ENCODE data around the gene HHIP. TPM values are rescaled to one million over a fixed set of nuclear protein-coding genes. Genes with fewer than 3 reads are reported as not detected.

The HHIP gene
- polyA plus RNA-seq, 2 donors, result not detected

GRCh38 chr4:144733566-144733965, 87.6 kb downstream of the HHIP start:
- no peak overlapping the region for H3K4me3 ChIP-seq (ENCODE audit: low read depth in 1 of 2, low read length in 2 of 2)
- H3K9me3 ChIP-seq (ENCODE audit: control insufficient read depth in 2 of 2, insufficient read depth in 1 of 2, low read depth in 1 of 2, low read length in 1 of 2), result no peaks in the 10 kb centered on the region
- no peaks in the 10 kb centered on the region for H3K36me3 ChIP-seq (ENCODE audit: control insufficient read depth in 2 of 2, insufficient read depth in 2 of 2, low read length in 1 of 2)
- H3K27ac ChIP-seq (ENCODE audit: low read depth in 2 of 2, low read length in 1 of 2), result no peak overlapping the region
- no peaks in the 10 kb centered on the region for H3K4me1 ChIP-seq (ENCODE audit: control insufficient read depth in 2 of 2, insufficient read depth in 2 of 2, low read length in 1 of 2)
- WGBS, 2 donors, result 71 to 85% methylated on average over 2 of the region's 2 CpGs
- no peaks in the 10 kb centered on the region for H3K27me3 ChIP-seq (ENCODE audit: control insufficient read depth in 1 of 2, insufficient read depth in 2 of 2, low read length in 2 of 2)

GRCh38 chr4:144734522-144734921, 88.6 kb downstream of the HHIP start:
- no peaks in the 10 kb centered on the region for H3K9me3 ChIP-seq (ENCODE audit: control insufficient read depth in 2 of 2, insufficient read depth in 1 of 2, low read depth in 1 of 2, low read length in 1 of 2)
- no peaks in the 10 kb centered on the region for H3K36me3 ChIP-seq (ENCODE audit: control insufficient read depth in 2 of 2, insufficient read depth in 2 of 2, low read length in 1 of 2)
- H3K4me3 ChIP-seq (ENCODE audit: low read depth in 1 of 2, low read length in 2 of 2), result no peak overlapping the region
- no peaks in the 10 kb centered on the region for H3K4me1 ChIP-seq (ENCODE audit: control insufficient read depth in 2 of 2, insufficient read depth in 2 of 2, low read length in 1 of 2)
- no peaks in the 10 kb centered on the region for H3K27me3 ChIP-seq (ENCODE audit: control insufficient read depth in 1 of 2, insufficient read depth in 2 of 2, low read length in 2 of 2)
- WGBS, 2 donors, result 23 to 40% methylated on average over 4 of the region's 4 CpGs
- no peak overlapping the region for H3K27ac ChIP-seq (ENCODE audit: low read depth in 2 of 2, low read length in 1 of 2)

DNA sequence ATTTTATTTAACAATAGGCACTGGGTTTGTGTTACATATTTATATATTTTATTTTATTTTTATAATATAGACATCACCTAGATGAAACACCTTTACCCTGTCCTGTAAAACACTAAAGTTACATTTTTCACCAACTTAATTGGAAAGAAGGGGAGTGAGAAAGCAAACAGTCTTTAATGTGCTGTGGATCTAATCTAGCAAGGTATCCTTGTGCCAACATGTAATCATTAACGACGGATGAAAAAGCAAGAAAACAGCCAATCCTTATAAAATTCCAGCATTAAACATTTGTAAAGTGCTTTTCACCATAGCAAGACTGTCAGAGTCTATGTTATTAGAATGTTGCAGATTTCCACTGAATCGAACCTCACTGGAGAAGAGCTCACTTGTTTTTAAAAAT, 92.7 kb downstream of the HHIP start:
- Histone ChIP-seq H3K36me3 (ENCODE audit: control insufficient read depth in 2 of 2, insufficient read depth in 2 of 2, low read length in 1 of 2) (no peaks in the 10 kb centered on the region), H3K4me3 (ENCODE audit: low read depth in 1 of 2, low read length in 2 of 2) (no peak overlapping the region), H3K27me3 (ENCODE audit: control insufficient read depth in 1 of 2, insufficient read depth in 2 of 2, low read length in 2 of 2) (no peaks in the 10 kb centered on the region), H3K4me1 (ENCODE audit: control insufficient read depth in 2 of 2, insufficient read depth in 2 of 2, low read length in 1 of 2) (no peaks in the 10 kb centered on the region), H3K27ac (ENCODE audit: low read depth in 2 of 2, low read length in 1 of 2) (no peak overlapping the region), H3K9me3 (ENCODE audit: control insufficient read depth in 2 of 2, insufficient read depth in 1 of 2, low read depth in 1 of 2, low read length in 1 of 2) (no peaks in the 10 kb centered on the region)
- 41 to 54% methylated on average over 3 of the region's 3 CpGs for WGBS, 2 donors

- no peaks in the 10 kb centered on the region for H3K4me1 ChIP-seq (ENCODE audit: control insufficient read depth in 2 of 2, insufficient read depth in 2 of 2, low read length in 1 of 2)
- no peaks in the 10 kb centered on the region for H3K27me3 ChIP-seq (ENCODE audit: control insufficient read depth in 1 of 2, insufficient read depth in 2 of 2, low read length in 2 of 2)
- no peak overlapping the region for H3K4me3 ChIP-seq (ENCODE audit: low read depth in 1 of 2, low read length in 2 of 2)
- H3K36me3 ChIP-seq (ENCODE audit: control insufficient read depth in 2 of 2, insufficient read depth in 2 of 2, low read length in 1 of 2), result no peaks in the 10 kb centered on the region
- no peak overlapping the region for H3K27ac ChIP-seq (ENCODE audit: low read depth in 2 of 2, low read length in 1 of 2)
- no peaks in the 10 kb centered on the region for H3K9me3 ChIP-seq (ENCODE audit: control insufficient read depth in 2 of 2, insufficient read depth in 1 of 2, low read depth in 1 of 2, low read length in 1 of 2)
Observed at GRCh38 chr4:144739511-144740033, 93.6 kb downstream of the HHIP start.

- no peaks in the 10 kb centered on the region for H3K9me3 ChIP-seq (ENCODE audit: control insufficient read depth in 2 of 2, insufficient read depth in 1 of 2, low read depth in 1 of 2, low read length in 1 of 2)
- no peak overlapping the region for H3K27ac ChIP-seq (ENCODE audit: low read depth in 2 of 2, low read length in 1 of 2)
- H3K27me3 ChIP-seq (ENCODE audit: control insufficient read depth in 1 of 2, insufficient read depth in 2 of 2, low read length in 2 of 2), result no peaks in the 10 kb centered on the region
- H3K36me3 ChIP-seq (ENCODE audit: control insufficient read depth in 2 of 2, insufficient read depth in 2 of 2, low read length in 1 of 2), result no peaks in the 10 kb centered on the region
- no peak overlapping the region for H3K4me3 ChIP-seq (ENCODE audit: low read depth in 1 of 2, low read length in 2 of 2)
- H3K4me1 ChIP-seq (ENCODE audit: control insufficient read depth in 2 of 2, insufficient read depth in 2 of 2, low read length in 1 of 2), result no peaks in the 10 kb centered on the region
- WGBS, 2 donors, result 47 to 48% methylated on average over 1 of the region's 1 CpG
Observed at GRCh38 chr4:144740316-144740715, 94.4 kb downstream of the HHIP start.

DNA sequence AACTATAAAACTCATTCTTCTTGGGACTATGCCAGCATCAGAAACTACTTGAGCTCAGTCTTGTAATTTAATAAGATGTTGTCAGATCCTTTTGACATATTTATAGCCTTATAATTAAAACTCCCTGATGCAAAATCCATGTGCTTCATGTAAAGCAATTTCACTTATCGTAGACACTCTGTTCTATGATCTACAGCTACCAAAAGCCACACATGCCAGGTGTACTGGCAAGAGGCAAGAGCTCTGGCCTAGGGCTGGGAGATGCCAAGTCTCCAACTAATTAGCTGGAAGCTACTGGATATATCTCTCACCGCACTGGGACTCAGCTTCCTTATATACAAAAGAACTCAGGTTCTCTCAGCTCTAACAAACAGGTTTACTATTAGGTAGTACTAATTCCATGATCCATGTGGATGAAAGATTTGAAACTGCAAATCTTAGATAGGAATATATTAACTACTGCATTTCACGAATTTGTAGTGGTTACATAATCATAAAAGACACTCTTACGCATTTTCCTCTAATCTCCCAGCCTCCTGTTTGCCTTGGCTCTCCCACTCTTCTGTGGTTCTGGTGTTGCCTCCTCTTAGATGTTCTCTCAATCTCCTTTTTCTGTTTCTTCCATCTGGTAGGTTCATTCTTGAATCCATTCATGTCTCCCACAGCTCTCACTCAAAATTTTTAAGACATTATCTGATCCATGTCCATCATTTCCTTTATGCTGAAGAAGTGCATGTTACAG, 103.0 kb downstream of the HHIP start:
- 61% methylated on average over 4 of the region's 4 CpGs for WGBS, 2 donors
- H3K9me3 ChIP-seq (ENCODE audit: control insufficient read depth in 2 of 2, insufficient read depth in 1 of 2, low read depth in 1 of 2, low read length in 1 of 2), result no peaks in the 10 kb centered on the region
- no peak overlapping the region for H3K27ac ChIP-seq (ENCODE audit: low read depth in 2 of 2, low read length in 1 of 2)
- H3K27me3 ChIP-seq (ENCODE audit: control insufficient read depth in 1 of 2, insufficient read depth in 2 of 2, low read length in 2 of 2), result no peaks in the 10 kb centered on the region
- H3K4me1 ChIP-seq (ENCODE audit: control insufficient read depth in 2 of 2, insufficient read depth in 2 of 2, low read length in 1 of 2), result no peaks in the 10 kb centered on the region
- no peak overlapping the region for H3K4me3 ChIP-seq (ENCODE audit: low read depth in 1 of 2, low read length in 2 of 2)
- H3K36me3 ChIP-seq (ENCODE audit: control insufficient read depth in 2 of 2, insufficient read depth in 2 of 2, low read length in 1 of 2), result no peaks in the 10 kb centered on the region

- 41 to 45% methylated on average over 2 of the region's 2 CpGs for WGBS, 2 donors
- no peaks in the 10 kb centered on the region for H3K27me3 ChIP-seq (ENCODE audit: control insufficient read depth in 1 of 2, insufficient read depth in 2 of 2, low read length in 2 of 2)
- H3K9me3 ChIP-seq (ENCODE audit: control insufficient read depth in 2 of 2, insufficient read depth in 1 of 2, low read depth in 1 of 2, low read length in 1 of 2), result no peaks in the 10 kb centered on the region
- no peaks in the 10 kb centered on the region for H3K36me3 ChIP-seq (ENCODE audit: control insufficient read depth in 2 of 2, insufficient read depth in 2 of 2, low read length in 1 of 2)
- no peak overlapping the region for H3K27ac ChIP-seq (ENCODE audit: low read depth in 2 of 2, low read length in 1 of 2)
- no peak overlapping the region for H3K4me3 ChIP-seq (ENCODE audit: low read depth in 1 of 2, low read length in 2 of 2)
- no peaks in the 10 kb centered on the region for H3K4me1 ChIP-seq (ENCODE audit: control insufficient read depth in 2 of 2, insufficient read depth in 2 of 2, low read length in 1 of 2)
Observed at GRCh38 chr4:144750348-144750747, 104.4 kb downstream of the HHIP start.

DNA sequence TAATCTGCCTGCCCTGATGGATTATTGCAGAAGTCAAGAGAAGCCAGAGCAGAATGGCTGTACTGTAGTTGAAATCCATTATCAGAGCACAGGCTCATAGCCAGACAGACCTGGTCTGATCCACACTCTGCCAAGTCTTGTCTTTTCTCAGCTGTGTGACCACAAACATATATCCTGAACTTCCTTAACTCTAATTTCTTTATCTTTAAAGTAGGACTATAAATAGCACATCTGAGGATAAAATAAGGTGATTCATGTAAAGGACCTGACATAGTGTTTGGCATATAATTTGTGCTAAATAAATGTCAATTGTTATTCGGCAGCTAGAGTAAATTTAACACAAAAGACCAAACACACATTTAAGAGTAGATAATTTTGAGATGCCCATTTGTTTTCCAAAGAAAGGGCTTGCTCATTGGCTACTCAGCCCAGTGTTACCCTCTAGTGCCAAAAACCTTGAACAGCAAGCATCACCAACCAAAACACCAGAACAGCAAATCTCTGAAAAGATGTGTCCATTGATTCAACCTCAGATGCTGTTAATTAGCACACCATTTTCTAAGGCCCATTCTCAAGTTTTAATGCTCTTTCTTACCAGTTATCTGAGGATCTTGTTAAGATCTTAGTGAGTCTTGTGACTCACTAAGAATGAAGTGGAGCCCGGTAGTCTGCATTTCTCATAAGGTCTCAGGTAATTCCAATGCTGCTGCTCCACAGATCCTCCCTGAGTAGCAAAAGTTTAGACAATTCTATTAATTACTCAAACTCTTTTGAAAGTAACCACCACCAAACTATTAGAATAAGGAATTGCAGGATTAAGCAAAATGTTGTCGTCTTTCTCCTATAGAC, 108.8 kb downstream of the HHIP start:
- Histone ChIP-seq H3K27ac (ENCODE audit: low read depth in 2 of 2, low read length in 1 of 2) (no peak overlapping the region), H3K4me3 (ENCODE audit: low read depth in 1 of 2, low read length in 2 of 2) (no peak overlapping the region), H3K27me3 (ENCODE audit: control insufficient read depth in 1 of 2, insufficient read depth in 2 of 2, low read length in 2 of 2) (no peaks in the 10 kb centered on the region), H3K4me1 (ENCODE audit: control insufficient read depth in 2 of 2, insufficient read depth in 2 of 2, low read length in 1 of 2) (no peaks in the 10 kb centered on the region), H3K36me3 (ENCODE audit: control insufficient read depth in 2 of 2, insufficient read depth in 2 of 2, low read length in 1 of 2) (no peaks in the 10 kb centered on the region), H3K9me3 (ENCODE audit: control insufficient read depth in 2 of 2, insufficient read depth in 1 of 2, low read depth in 1 of 2, low read length in 1 of 2) (no peaks in the 10 kb centered on the region)
- WGBS, 2 donors, result 75 to 76% methylated on average over 3 of the region's 3 CpGs

DNA sequence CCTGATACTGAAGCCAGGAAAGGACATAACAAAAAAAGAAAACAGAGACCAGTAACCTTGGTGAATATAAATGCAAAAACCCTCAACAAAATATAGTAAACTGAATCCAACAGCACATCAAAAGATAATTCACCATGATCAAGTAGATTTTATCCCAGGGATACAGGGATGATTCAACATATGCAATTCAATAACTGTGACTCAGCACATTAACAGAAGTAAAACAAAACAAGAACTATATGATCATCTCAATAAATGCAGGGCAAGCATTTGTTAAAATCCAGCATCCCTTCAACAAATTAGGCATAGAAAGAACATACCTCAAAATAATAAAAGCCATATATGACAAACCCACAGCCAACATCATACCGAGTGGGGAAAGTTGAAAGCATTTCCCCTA, 112.0 kb downstream of the HHIP start:
- Histone ChIP-seq H3K4me1 (ENCODE audit: control insufficient read depth in 2 of 2, insufficient read depth in 2 of 2, low read length in 1 of 2) (no peaks in the 10 kb centered on the region), H3K4me3 (ENCODE audit: low read depth in 1 of 2, low read length in 2 of 2) (no peak overlapping the region)
- 93 to 94% methylated on average over 1 of the region's 1 CpG for WGBS, 2 donors

More for the DNA sequence above, 112.0 kb downstream of the HHIP start:
- Histone ChIP-seq H3K27me3 (ENCODE audit: control insufficient read depth in 1 of 2, insufficient read depth in 2 of 2, low read length in 2 of 2) (no peaks in the 10 kb centered on the region), H3K27ac (ENCODE audit: low read depth in 2 of 2, low read length in 1 of 2) (no peak overlapping the region), H3K36me3 (ENCODE audit: control insufficient read depth in 2 of 2, insufficient read depth in 2 of 2, low read length in 1 of 2) (no peaks in the 10 kb centered on the region), H3K9me3 (ENCODE audit: control insufficient read depth in 2 of 2, insufficient read depth in 1 of 2, low read depth in 1 of 2, low read length in 1 of 2) (no peaks in the 10 kb centered on the region)
